WTC11 (cell line): ENCODE results near the gene CD164. TPM values are rescaled to one million over a fixed set of nuclear protein-coding genes. Genes with fewer than 3 reads are reported as not detected.

Source experiments
- ATAC-seq: fragments of 200-7000 bp; cut with Tn5 transposase; 2 replicates; pipeline ENCODE4 v1.10.0; 2021; ENCODE audit warnings: mild to moderate bottlenecking, moderate library complexity
- CTCF ChIA-PET: fragments of 300-600 bp; sonication (Branson Sonifier 250); formaldehyde crosslinking; loops from one replicate; lab custom pipeline; 2021; ENCODE audit warnings: antibody characterized with exemption; lab: Charles Lee
- POLR2A ChIA-PET: fragments of 350-600 bp; sonication (Branson Sonifier 250); formaldehyde crosslinking; loops from one replicate; lab custom pipeline; 2021; ENCODE audit warnings: antibody characterized with exemption; lab: Charles Lee
- DNase-seq: peaks from one replicate; pipeline ENCODE4 v3.0.0; 2021; ENCODE audit warnings: low spot score
- H3K27ac Mint-ChIP-seq: 2 replicates; pipeline ENCODE4 v1.8.0; 2021; ENCODE audit warnings: mixed read lengths
- H3K27me3 Mint-ChIP-seq: 2 replicates; pipeline ENCODE4 v1.8.0; 2021; ENCODE audit warnings: low read depth, mild to moderate bottlenecking, moderate library complexity, mixed read lengths
- H3K36me3 Mint-ChIP-seq: 2 replicates; pipeline ENCODE4 v1.8.0; 2021; ENCODE audit warnings: mixed read lengths
- H3K4me1 Mint-ChIP-seq: 2 replicates; pipeline ENCODE4 v1.8.0; 2022; ENCODE audit warnings: mixed read lengths
- H3K4me3 Mint-ChIP-seq: 2 replicates; pipeline ENCODE4 v1.8.0; 2021; ENCODE audit warnings: mild to moderate bottlenecking, moderate library complexity, mixed read lengths
- H3K9me3 Mint-ChIP-seq: 2 replicates; pipeline ENCODE4 v1.8.0; 2021; ENCODE audit warnings: mixed read lengths
- AFF4 ChIP-seq: sonication (generic); formaldehyde crosslinking; IDR thresholded peaks from 2 replicates; pipeline ENCODE4 v1.8.1; 2023; ENCODE audit warnings: mild to moderate bottlenecking, missing genetic modification reagents, borderline replicate concordance
- ESRRA ChIP-seq: sonication (generic); formaldehyde crosslinking; IDR thresholded peaks from 2 replicates; pipeline ENCODE4 v1.8.1; 2022; ENCODE audit warnings: mild to moderate bottlenecking, missing genetic modification reagents, borderline replicate concordance
- FOXP4 ChIP-seq: sonication (generic); formaldehyde crosslinking; IDR thresholded peaks from 2 replicates; pipeline ENCODE4 v1.8.0; 2022; ENCODE audit warnings: mild to moderate bottlenecking, missing genetic modification reagents
- GRHL2 ChIP-seq: fragments of 250-450 bp; sonication (Bioruptor Pico); IDR thresholded peaks from 2 replicates; pipeline ENCODE4 v1.8.0; 2022; ENCODE audit warnings: mild to moderate bottlenecking, moderate library complexity; ENCODE audit not compliant: insufficient replicate concordance, severe bottlenecking
- HMGA2 ChIP-seq: fragments of 250-450 bp; sonication (Bioruptor Pico); IDR thresholded peaks from 2 replicates; pipeline ENCODE4 v1.4.0; 2021; ENCODE audit warnings: mild to moderate bottlenecking, moderate library complexity
- MAX ChIP-seq: sonication (generic); formaldehyde crosslinking; IDR thresholded peaks from 2 replicates; pipeline ENCODE4 v1.8.0; 2022; ENCODE audit warnings: mild to moderate bottlenecking, missing genetic modification reagents
- NR2C2 ChIP-seq: sonication (generic); formaldehyde crosslinking; IDR thresholded peaks from 2 replicates; pipeline ENCODE4 v1.8.0; 2022; ENCODE audit warnings: mild to moderate bottlenecking, missing genetic modification reagents
- NR3C1 ChIP-seq: sonication (generic); formaldehyde crosslinking; conservative IDR thresholded peaks from 2 replicates; pipeline ENCODE4 v1.8.1; 2023; ENCODE audit warnings: low read depth, mild to moderate bottlenecking, missing genetic modification reagents
- TEAD4 ChIP-seq: sonication (generic); formaldehyde crosslinking; IDR thresholded peaks from 2 replicates; pipeline ENCODE4 v1.8.0; 2022; ENCODE audit warnings: mild to moderate bottlenecking, missing genetic modification reagents
- ZBTB43 ChIP-seq: sonication (generic); formaldehyde crosslinking; IDR thresholded peaks from 2 replicates; pipeline ENCODE4 v1.8.1; 2023; ENCODE audit warnings: mild to moderate bottlenecking, missing genetic modification reagents
- ZNF219 ChIP-seq: sonication (generic); formaldehyde crosslinking; IDR thresholded peaks from 2 replicates; pipeline ENCODE4 v1.8.0; 2023; ENCODE audit warnings: missing genetic modification reagents, mild to moderate bottlenecking, borderline replicate concordance
- ZNF416 ChIP-seq: fragments of 250-450 bp; sonication (Bioruptor Pico); IDR thresholded peaks from 2 replicates; pipeline ENCODE4 v1.9.0; 2021; ENCODE audit warnings: mild to moderate bottlenecking, inconsistent platforms
- total RNA-seq: library from RNA; stranded (reverse); gene quantifications from 3 replicates; pipeline ENCODE4 v1.2.3, GENCODE V29; 2021
- TF ChIP-seq, protein P1 (sequence below): fragments of 250-450 bp; sonication (Bioruptor Pico); IDR thresholded peaks from 2 replicates; pipeline ENCODE4 v1.9.0; 2021; ENCODE audit warnings: mild to moderate bottlenecking
- TF ChIP-seq, protein P2 (sequence below): fragments of 250-450 bp; sonication (Bioruptor Pico); IDR thresholded peaks from 2 replicates; pipeline ENCODE4 v1.9.0; 2021; ENCODE audit warnings: mild to moderate bottlenecking, borderline replicate concordance

The CD164 gene
- total RNA-seq, 1 experiment from 2014 or later: 74.9 TPM

DNA sequence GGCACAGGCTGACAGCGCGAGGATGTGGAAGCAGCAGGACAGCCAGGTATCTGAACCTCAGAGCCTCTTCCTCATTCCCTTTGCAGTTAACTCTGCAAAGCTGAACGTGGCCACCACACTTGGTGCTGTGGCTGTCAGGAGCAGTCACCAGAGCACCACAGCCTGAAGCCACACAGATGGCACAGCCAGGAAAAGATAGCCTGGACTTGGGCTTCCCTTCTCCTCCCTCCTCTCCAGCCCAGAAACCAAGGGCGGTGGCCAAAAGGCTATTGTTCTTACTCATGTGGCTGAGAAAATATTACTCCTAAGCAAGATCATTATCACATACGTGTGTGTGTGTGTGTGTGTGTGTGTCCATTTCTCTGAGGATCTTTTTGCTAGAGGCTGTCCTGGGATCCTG lies 39.8 kb downstream of the CD164 start:
- H3K27me3 Mint-ChIP-seq: no peaks in the 10 kb centered on the region
- ATAC-seq (no peak), DNase-seq (no peak)
- H3K4me1 Mint-ChIP-seq: peaks cover 8% of the 10 kb centered on the region
- ChIA-PET POLR2A (no interaction called here), CTCF (no interaction called here)
- H3K36me3 Mint-ChIP-seq: no peaks in the 10 kb centered on the region
- no peak overlapping the region for H3K27ac Mint-ChIP-seq
- no peak overlapping the region for H3K4me3 Mint-ChIP-seq
- TF ChIP-seq, protein P1, sequence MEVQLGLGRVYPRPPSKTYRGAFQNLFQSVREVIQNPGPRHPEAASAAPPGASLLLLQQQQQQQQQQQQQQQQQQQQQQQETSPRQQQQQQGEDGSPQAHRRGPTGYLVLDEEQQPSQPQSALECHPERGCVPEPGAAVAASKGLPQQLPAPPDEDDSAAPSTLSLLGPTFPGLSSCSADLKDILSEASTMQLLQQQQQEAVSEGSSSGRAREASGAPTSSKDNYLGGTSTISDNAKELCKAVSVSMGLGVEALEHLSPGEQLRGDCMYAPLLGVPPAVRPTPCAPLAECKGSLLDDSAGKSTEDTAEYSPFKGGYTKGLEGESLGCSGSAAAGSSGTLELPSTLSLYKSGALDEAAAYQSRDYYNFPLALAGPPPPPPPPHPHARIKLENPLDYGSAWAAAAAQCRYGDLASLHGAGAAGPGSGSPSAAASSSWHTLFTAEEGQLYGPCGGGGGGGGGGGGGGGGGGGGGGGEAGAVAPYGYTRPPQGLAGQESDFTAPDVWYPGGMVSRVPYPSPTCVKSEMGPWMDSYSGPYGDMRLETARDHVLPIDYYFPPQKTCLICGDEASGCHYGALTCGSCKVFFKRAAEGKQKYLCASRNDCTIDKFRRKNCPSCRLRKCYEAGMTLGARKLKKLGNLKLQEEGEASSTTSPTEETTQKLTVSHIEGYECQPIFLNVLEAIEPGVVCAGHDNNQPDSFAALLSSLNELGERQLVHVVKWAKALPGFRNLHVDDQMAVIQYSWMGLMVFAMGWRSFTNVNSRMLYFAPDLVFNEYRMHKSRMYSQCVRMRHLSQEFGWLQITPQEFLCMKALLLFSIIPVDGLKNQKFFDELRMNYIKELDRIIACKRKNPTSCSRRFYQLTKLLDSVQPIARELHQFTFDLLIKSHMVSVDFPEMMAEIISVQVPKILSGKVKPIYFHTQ: no peak
- TF ChIP-seq ZNF219 (CRISPR knock-in tag) (no peak), MAX (CRISPR knock-in tag) (no peak), GRHL2 (CRISPR knock-in tag) (no peak), NR2C2 (no peak), ZNF416 (CRISPR knock-in tag) (no peak)
- no peaks in the 10 kb centered on the region for H3K9me3 Mint-ChIP-seq

DNA sequence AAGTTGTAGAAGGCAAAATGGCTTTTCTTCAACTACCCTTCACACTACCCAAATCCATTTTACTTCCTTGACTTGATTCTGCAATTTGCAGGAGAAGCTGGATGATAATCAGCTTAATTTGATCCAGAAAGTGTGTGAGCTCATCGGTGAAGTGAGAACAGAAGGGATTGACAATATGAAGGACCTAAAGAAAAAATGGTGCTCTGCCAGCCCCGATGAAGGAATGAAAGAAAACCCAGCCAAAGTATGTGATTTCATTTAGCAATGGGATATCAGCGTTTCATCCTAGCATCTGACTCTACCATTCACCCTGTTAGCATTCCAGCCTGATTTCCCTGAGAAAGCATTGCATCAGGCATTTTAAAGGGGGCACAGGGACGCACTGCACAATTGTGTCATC lies 41.5 kb downstream of the CD164 start:
- TF ChIP-seq ESRRA (CRISPR knock-in tag) (no peak), HMGA2 (CRISPR knock-in tag) (no peak), NR3C1 (CRISPR knock-in tag) (no peak), ZNF416 (CRISPR knock-in tag) (no peak), AFF4 (CRISPR knock-in tag) (no peak), MAX (CRISPR knock-in tag) (no peak), ZBTB43 (no peak), FOXP4 (CRISPR knock-in tag) (no peak), TEAD4 (CRISPR knock-in tag) (no peak)
- TF ChIP-seq, protein P2, sequence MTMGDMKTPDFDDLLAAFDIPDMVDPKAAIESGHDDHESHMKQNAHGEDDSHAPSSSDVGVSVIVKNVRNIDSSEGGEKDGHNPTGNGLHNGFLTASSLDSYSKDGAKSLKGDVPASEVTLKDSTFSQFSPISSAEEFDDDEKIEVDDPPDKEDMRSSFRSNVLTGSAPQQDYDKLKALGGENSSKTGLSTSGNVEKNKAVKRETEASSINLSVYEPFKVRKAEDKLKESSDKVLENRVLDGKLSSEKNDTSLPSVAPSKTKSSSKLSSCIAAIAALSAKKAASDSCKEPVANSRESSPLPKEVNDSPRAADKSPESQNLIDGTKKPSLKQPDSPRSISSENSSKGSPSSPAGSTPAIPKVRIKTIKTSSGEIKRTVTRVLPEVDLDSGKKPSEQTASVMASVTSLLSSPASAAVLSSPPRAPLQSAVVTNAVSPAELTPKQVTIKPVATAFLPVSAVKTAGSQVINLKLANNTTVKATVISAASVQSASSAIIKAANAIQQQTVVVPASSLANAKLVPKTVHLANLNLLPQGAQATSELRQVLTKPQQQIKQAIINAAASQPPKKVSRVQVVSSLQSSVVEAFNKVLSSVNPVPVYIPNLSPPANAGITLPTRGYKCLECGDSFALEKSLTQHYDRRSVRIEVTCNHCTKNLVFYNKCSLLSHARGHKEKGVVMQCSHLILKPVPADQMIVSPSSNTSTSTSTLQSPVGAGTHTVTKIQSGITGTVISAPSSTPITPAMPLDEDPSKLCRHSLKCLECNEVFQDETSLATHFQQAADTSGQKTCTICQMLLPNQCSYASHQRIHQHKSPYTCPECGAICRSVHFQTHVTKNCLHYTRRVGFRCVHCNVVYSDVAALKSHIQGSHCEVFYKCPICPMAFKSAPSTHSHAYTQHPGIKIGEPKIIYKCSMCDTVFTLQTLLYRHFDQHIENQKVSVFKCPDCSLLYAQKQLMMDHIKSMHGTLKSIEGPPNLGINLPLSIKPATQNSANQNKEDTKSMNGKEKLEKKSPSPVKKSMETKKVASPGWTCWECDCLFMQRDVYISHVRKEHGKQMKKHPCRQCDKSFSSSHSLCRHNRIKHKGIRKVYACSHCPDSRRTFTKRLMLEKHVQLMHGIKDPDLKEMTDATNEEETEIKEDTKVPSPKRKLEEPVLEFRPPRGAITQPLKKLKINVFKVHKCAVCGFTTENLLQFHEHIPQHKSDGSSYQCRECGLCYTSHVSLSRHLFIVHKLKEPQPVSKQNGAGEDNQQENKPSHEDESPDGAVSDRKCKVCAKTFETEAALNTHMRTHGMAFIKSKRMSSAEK: no peak
- TF ChIP-seq, all 79 proteins: peak for 0
- Mint-ChIP-seq H3K27ac (no peak overlapping the region), H3K36me3 (no peaks in the 10 kb centered on the region), H3K4me1 (peaks cover 8% of the 10 kb centered on the region), H3K4me3 (no peak overlapping the region), H3K9me3 (no peaks in the 10 kb centered on the region), H3K27me3 (no peaks in the 10 kb centered on the region)
- ATAC-seq (no peak), DNase-seq (no peak)
- CTCF ChIA-PET: no interaction called here
- POLR2A ChIA-PET: no interaction called here
